Ovary (tissue), 3 donors: Measurements from ENCODE around the gene CETN2.

Source experiments
- EP300 ChIP-seq: sonication (generic); formaldehyde crosslinking; IDR thresholded peaks from one replicate; pipeline ENCODE4 v1.6.1; 2017; ENCODE audit warnings: antibody characterized with exemption
- POLR2A ChIP-seq: fragments of 450-650 bp; IDR thresholded peaks from one replicate; pipeline ENCODE4 v1.6.1; 2017; ENCODE audit warnings: antibody characterized with exemption, mild to moderate bottlenecking, moderate library complexity
- TF ChIP-seq, protein P1 (sequence below), 3 donors: fragments of 450-650 bp in 2 of 3; fragments of 200-600 bp in 1 of 3; IDR thresholded peaks; one replicate each; pipeline versions ENCODE4 v1.5.1 to v1.8.0; 2016 to 2022; ENCODE audit warnings: antibody characterized with exemption in 3 of 3, mild to moderate bottlenecking in 1 of 3
- donor health status: DM: no; HTN: no; CAD: no.

DNA sequence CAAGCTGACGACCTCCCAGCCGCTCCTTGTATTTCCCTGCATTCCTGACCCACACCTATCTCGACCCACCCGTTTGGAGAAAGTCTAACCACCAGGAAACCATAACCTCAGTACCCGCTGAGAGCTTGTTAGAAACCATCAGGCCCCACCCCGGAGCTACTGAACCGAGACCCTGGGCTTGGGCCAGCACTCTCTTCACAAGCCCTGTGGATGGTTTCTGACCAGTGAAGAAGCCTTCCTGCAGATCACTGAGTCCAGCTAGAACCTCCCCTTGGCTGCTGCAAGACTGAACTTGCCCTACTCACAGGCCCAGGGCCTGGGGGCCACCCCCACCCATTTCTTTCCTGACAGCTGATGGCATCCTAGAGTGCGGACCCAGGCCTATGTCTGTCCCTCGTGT lies 40.7 kb upstream of the CETN2 start:
- TF ChIP-seq EP300 (no peak), POLR2A (no peak)
- TF ChIP-seq, protein P1, sequence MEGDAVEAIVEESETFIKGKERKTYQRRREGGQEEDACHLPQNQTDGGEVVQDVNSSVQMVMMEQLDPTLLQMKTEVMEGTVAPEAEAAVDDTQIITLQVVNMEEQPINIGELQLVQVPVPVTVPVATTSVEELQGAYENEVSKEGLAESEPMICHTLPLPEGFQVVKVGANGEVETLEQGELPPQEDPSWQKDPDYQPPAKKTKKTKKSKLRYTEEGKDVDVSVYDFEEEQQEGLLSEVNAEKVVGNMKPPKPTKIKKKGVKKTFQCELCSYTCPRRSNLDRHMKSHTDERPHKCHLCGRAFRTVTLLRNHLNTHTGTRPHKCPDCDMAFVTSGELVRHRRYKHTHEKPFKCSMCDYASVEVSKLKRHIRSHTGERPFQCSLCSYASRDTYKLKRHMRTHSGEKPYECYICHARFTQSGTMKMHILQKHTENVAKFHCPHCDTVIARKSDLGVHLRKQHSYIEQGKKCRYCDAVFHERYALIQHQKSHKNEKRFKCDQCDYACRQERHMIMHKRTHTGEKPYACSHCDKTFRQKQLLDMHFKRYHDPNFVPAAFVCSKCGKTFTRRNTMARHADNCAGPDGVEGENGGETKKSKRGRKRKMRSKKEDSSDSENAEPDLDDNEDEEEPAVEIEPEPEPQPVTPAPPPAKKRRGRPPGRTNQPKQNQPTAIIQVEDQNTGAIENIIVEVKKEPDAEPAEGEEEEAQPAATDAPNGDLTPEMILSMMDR (IDR thresholded peaks at IDR 0.05), result no peak
